ENCODE data around the gene CPNE5. TPM values are rescaled to one million over a fixed set of nuclear protein-coding genes. Genes with fewer than 3 reads are reported as not detected.

Gene CPNE5
- total RNA-seq, 2 donors from 2014 or later: 0.85 to 1.6 TPM

- Histone ChIP-seq H3K9me3 (no peaks in the 10 kb centered on the region), H3K27ac (no peak overlapping the region), H3K4me3 (no peak overlapping the region), H3K36me3 (no peaks in the 10 kb centered on the region), H3K4me1 (ENCODE audit: control insufficient read depth in 1 of 2, low read depth in 2 of 2) (peaks cover 6 to 12% of the 10 kb centered on the region in 2 donors), H3K27me3 (replicated peaks; ENCODE audit: insufficient read depth) (no peaks in the 10 kb centered on the region)
- ATAC-seq (ENCODE audit: insufficient number of reproducible peaks, low FRiP score, low read depth): no peak
- TF ChIP-seq CTCF (IDR thresholded peaks at IDR 0.05): no peak
- DNase-seq (ENCODE audit: low spot score): no peak
These were observed 6.0 kb downstream of the CPNE5 start for GRCh38 chr6:36833182-36833789.

- Histone ChIP-seq H3K9me3 (no peaks in the 10 kb centered on the region), H3K36me3 (no peaks in the 10 kb centered on the region), H3K4me3 (no peak overlapping the region), H3K27me3 (replicated peaks; ENCODE audit: insufficient read depth) (no peaks in the 10 kb centered on the region), H3K4me1 (ENCODE audit: control insufficient read depth in 1 of 2, low read depth in 2 of 2) (peaks cover 9 to 20% of the 10 kb centered on the region in 2 donors), H3K27ac (no peak overlapping the region)
- TF ChIP-seq CTCF (IDR thresholded peaks at IDR 0.05): no peak
- ATAC-seq (ENCODE audit: insufficient number of reproducible peaks, low FRiP score, low read depth): no peak
- DNase-seq (ENCODE audit: low spot score): no peak
These were observed 6.9 kb downstream of the CPNE5 start for GRCh38 chr6:36832313-36832712.

GRCh38 chr6:36830577-36830976 lies 8.7 kb downstream of the CPNE5 start:
- H3K4me1 ChIP-seq (ENCODE audit: control insufficient read depth in 1 of 2, low read depth in 2 of 2): peaks cover 11 to 24% of the 10 kb centered on the region in 2 donors
- TF ChIP-seq CTCF (IDR thresholded peaks at IDR 0.05): no peak
- H3K27ac ChIP-seq: no peak overlapping the region
- no peak for ATAC-seq (ENCODE audit: insufficient number of reproducible peaks, low FRiP score, low read depth)
- no peak for DNase-seq (ENCODE audit: low spot score)
- H3K4me3 ChIP-seq: no peak overlapping the region
- no peaks in the 10 kb centered on the region for H3K36me3 ChIP-seq
- H3K27me3 ChIP-seq (replicated peaks; ENCODE audit: insufficient read depth): no peaks in the 10 kb centered on the region
- no peaks in the 10 kb centered on the region for H3K9me3 ChIP-seq

GRCh38 chr6:36829919-36830544 lies 9.2 kb downstream of the CPNE5 start:
- TF ChIP-seq CTCF (IDR thresholded peaks at IDR 0.05): no peak
- ATAC-seq (ENCODE audit: insufficient number of reproducible peaks, low FRiP score, low read depth): no peak
- Histone ChIP-seq H3K36me3 (no peaks in the 10 kb centered on the region), H3K9me3 (no peaks in the 10 kb centered on the region), H3K4me1 (ENCODE audit: control insufficient read depth in 1 of 2, low read depth in 2 of 2) (peaks cover 11 to 24% of the 10 kb centered on the region in 2 donors), H3K27me3 (replicated peaks; ENCODE audit: insufficient read depth) (no peaks in the 10 kb centered on the region), H3K4me3 (peak overlapping the region; percentile 38), H3K27ac (no peak overlapping the region)
- no peak for DNase-seq (ENCODE audit: low spot score)

GRCh38 chr6:36827261-36828079 lies 11.8 kb downstream of the CPNE5 start:
- no peak overlapping the region for H3K4me3 ChIP-seq
- H3K4me1 ChIP-seq (ENCODE audit: control insufficient read depth in 1 of 2, low read depth in 2 of 2): peaks cover 11 to 24% of the 10 kb centered on the region in 2 donors
- H3K27ac ChIP-seq: peak overlapping the region in 1 of 2 donors; percentile 42
- ATAC-seq (ENCODE audit: insufficient number of reproducible peaks, low FRiP score, low read depth) (no peak), DNase-seq (ENCODE audit: low spot score) (no peak)
- no peaks in the 10 kb centered on the region for H3K9me3 ChIP-seq
- no peak for TF ChIP-seq CTCF (IDR thresholded peaks at IDR 0.05)
- H3K27me3 ChIP-seq (replicated peaks; ENCODE audit: insufficient read depth): no peaks in the 10 kb centered on the region
- no peaks in the 10 kb centered on the region for H3K36me3 ChIP-seq
